ENCODE data around the gene C3orf62.

DNA sequence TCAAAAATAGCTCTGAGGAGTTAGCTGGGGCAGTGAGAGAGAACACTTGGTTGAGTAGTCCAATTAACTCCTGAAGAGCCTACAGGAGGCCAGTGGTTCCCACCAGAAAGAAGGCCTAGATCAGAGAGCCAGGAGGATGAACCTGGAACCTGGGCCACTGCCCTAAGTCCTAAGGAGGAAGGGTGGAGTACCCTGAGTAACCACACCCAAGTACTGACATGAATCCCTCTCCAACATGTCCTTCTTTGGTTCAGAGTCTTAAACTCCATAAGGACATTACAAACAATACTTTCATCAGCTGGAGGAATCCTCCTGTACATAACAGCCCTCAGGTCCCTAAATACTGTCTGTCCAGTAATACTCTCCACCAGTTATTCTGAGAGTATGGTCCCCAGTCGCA is 25.6 kb upstream of the C3orf62 start:
- TF ChIP-seq, protein P1, sequence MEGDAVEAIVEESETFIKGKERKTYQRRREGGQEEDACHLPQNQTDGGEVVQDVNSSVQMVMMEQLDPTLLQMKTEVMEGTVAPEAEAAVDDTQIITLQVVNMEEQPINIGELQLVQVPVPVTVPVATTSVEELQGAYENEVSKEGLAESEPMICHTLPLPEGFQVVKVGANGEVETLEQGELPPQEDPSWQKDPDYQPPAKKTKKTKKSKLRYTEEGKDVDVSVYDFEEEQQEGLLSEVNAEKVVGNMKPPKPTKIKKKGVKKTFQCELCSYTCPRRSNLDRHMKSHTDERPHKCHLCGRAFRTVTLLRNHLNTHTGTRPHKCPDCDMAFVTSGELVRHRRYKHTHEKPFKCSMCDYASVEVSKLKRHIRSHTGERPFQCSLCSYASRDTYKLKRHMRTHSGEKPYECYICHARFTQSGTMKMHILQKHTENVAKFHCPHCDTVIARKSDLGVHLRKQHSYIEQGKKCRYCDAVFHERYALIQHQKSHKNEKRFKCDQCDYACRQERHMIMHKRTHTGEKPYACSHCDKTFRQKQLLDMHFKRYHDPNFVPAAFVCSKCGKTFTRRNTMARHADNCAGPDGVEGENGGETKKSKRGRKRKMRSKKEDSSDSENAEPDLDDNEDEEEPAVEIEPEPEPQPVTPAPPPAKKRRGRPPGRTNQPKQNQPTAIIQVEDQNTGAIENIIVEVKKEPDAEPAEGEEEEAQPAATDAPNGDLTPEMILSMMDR (IDR thresholded peaks at IDR 0.05; ENCODE audit: low read depth, low read length): no peak
- TF ChIP-seq EZH2phosphoT487 (IDR thresholded peaks at IDR 0.05; ENCODE audit: low read depth): no peak

All from OCI-LY3 (cell line).